NCI-H2107 (cell line): ENCODE data around the gene UBA1.

ENCODE experiments used
- DNase-seq: peaks from one replicate; lab custom pipeline; 2025; lab: John Stamatoyannopoulos, UW

UBA1 gene

GRCh38 chrX:47189906-47190305 lies 3.7 kb upstream of the UBA1 start:
- no peak for DNase-seq

GRCh38 chrX:47190445-47191269 lies 3.0 kb upstream of the UBA1 start:
- peak; percentile 88 for DNase-seq

- no peak for DNase-seq
Observed at GRCh38 chrX:47191331-47191730, 2.3 kb upstream of the UBA1 start.

- DNase-seq, result no peak
Observed at GRCh38 chrX:47191806-47192401, 1.7 kb upstream of the UBA1 start.

- DNase-seq, result no peak
Observed at GRCh38 chrX:47194194-47194787, 662 bp downstream of the UBA1 start.

- no peak for DNase-seq
Observed at GRCh38 chrX:47196098-47196497, 2.5 kb downstream of the UBA1 start.

GRCh38 chrX:47197526-47197925 lies 3.9 kb downstream of the UBA1 start:
- DNase-seq, result no peak

GRCh38 chrX:47198026-47198686 lies 4.5 kb downstream of the UBA1 start:
- DNase-seq, result no peak

GRCh38 chrX:47198687-47199080 lies 5.1 kb downstream of the UBA1 start:
- no peak for DNase-seq

GRCh38 chrX:47199286-47199685 lies 5.7 kb downstream of the UBA1 start:
- DNase-seq, result no peak

GRCh38 chrX:47200385-47201150 lies 6.9 kb downstream of the UBA1 start:
- no peak for DNase-seq

GRCh38 chrX:47201345-47201944 lies 7.8 kb downstream of the UBA1 start:
- no peak for DNase-seq

GRCh38 chrX:47202316-47202715 lies 8.7 kb downstream of the UBA1 start:
- no peak for DNase-seq

GRCh38 chrX:47202877-47203276 lies 9.2 kb downstream of the UBA1 start:
- no peak for DNase-seq

GRCh38 chrX:47204970-47205369 lies 11.3 kb downstream of the UBA1 start:
- no peak for DNase-seq

GRCh38 chrX:47206316-47206715 lies 12.7 kb downstream of the UBA1 start:
- DNase-seq, result no peak

- DNase-seq, result no peak
Observed at GRCh38 chrX:47208108-47208507, 14.5 kb downstream of the UBA1 start.

- DNase-seq, result no peak
Observed at GRCh38 chrX:47209508-47210238, 16.0 kb downstream of the UBA1 start.

GRCh38 chrX:47210661-47211425 lies 17.2 kb downstream of the UBA1 start:
- DNase-seq, result no peak
